Suprapubic skin (tissue), 4 donors: Measurements from ENCODE around the gene TMEM250. TPM values are rescaled to one million over a fixed set of nuclear protein-coding genes. Genes with fewer than 3 reads are reported as not detected.
"Not testable (repeated sequence)": the region's sequence is repeated elsewhere in the genome, so short reads cannot be mapped to it uniquely, and the experiment has no call there.

Experiments used
- DNase-seq, 2 donors: peaks; one replicate each; pipeline ENCODE4 v3.0.0-alpha.2; 2019; ENCODE audit warnings: low spot score in 2 of 2
- H3K27ac ChIP-seq: fragments of 200-600 bp; sonication (generic); one replicate; pipeline ENCODE4 v1.5.1; 2019
- H3K27me3 ChIP-seq: fragments of 200-600 bp; sonication (generic); one replicate; pipeline ENCODE4 v1.5.1; 2019
- H3K36me3 ChIP-seq: fragments of 200-600 bp; sonication (generic); one replicate; pipeline ENCODE4 v1.5.1; 2019
- H3K4me1 ChIP-seq: fragments of 200-600 bp; sonication (generic); one replicate; pipeline ENCODE4 v1.5.1; 2019
- H3K4me3 ChIP-seq: fragments of 200-600 bp; sonication (generic); one replicate; pipeline ENCODE4 v1.5.1; 2019; ENCODE audit warnings: mild to moderate bottlenecking
- H3K9me3 ChIP-seq: fragments of 200-600 bp; sonication (generic); one replicate; pipeline ENCODE4 v1.5.1; 2019
- EP300 ChIP-seq: sonication (generic); formaldehyde crosslinking; IDR thresholded peaks from one replicate; pipeline ENCODE4 v1.6.1; 2017; ENCODE audit warnings: antibody characterized with exemption
- POLR2A ChIP-seq, 2 donors: fragments of 450-650 bp; IDR thresholded peaks; one replicate each; pipeline ENCODE4 v1.6.1; 2017; ENCODE audit warnings: antibody characterized with exemption in 2 of 2, mild to moderate bottlenecking in 2 of 2, moderate library complexity in 2 of 2
- POLR2AphosphoS5 ChIP-seq, 3 donors: sonication (generic); formaldehyde crosslinking; IDR thresholded peaks; one replicate each; pipeline ENCODE4 v1.6.1; 2017; ENCODE audit warnings: antibody characterized with exemption in 3 of 3
- WGBS: methylation state at CpG from one replicate; pipeline ENCODE4 v1.1.5; 2018; 5-methylcytosine and 5-hydroxymethylcytosine counted together
- total RNA-seq, 4 donors: library from RNA; depleted of rRNA; stranded (reverse); fragments of >200 nt; gene quantifications; one replicate each; pipeline ENCODE4 v1.1.0, GENCODE V29; 2016
- TF ChIP-seq, protein P1 (sequence below), 2 donors: fragments of 200-600 bp in 1 of 2; fragments of 450-650 bp in 1 of 2; sonication (generic) in 1 of 2; IDR thresholded peaks; one replicate each; pipeline ENCODE4 v1.5.1; 2016 to 2019; ENCODE audit warnings: antibody characterized with exemption in 2 of 2, mild to moderate bottlenecking in 1 of 2, moderate library complexity in 1 of 2

TMEM250 gene
- total RNA-seq, 4 donors from 2014 or later: 37.0 to 66.9 (median 57.8) TPM

DNA sequence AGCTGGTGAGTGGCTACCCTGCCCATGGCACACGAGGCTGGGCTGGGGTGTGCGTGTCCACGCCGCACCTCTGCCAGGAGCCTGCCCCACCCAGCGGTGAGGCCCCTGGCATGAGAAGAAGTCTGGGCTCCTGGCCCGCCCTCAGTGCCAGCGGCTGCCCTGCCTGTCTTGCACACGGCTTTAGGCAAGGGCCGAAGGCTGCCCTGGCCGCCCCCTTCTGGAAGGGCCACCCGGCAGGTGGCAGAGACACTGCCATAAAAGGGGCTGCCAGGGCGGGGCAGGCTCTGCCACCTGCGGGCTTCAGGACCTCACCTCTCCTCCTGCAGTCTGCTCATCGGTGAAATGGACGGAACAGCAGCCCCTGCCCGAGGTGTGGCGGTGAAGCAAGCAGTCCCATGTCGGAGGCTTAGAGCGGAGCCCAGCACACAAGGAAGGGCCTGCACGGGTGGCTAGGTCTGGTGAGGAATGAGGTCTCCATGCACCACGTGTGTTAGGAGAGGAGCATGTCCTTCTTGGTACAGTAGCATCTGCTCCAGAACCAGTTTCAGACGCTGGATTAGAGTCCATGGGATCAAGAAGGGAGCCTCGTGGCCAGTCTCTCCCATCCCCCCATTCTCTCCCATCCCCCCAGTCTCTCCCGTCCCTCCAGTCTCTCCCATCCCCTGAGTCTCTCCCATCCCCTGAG, 34.8 kb upstream of the TMEM250 start:
- Histone ChIP-seq H3K4me1 (no peaks in the 10 kb centered on the region), H3K27ac (no peak overlapping the region), H3K27me3 (peaks cover 49% of the 10 kb centered on the region), H3K36me3 (no peaks in the 10 kb centered on the region), H3K9me3 (no peaks in the 10 kb centered on the region), H3K4me3 (no peak overlapping the region)
- TF ChIP-seq, protein P1, sequence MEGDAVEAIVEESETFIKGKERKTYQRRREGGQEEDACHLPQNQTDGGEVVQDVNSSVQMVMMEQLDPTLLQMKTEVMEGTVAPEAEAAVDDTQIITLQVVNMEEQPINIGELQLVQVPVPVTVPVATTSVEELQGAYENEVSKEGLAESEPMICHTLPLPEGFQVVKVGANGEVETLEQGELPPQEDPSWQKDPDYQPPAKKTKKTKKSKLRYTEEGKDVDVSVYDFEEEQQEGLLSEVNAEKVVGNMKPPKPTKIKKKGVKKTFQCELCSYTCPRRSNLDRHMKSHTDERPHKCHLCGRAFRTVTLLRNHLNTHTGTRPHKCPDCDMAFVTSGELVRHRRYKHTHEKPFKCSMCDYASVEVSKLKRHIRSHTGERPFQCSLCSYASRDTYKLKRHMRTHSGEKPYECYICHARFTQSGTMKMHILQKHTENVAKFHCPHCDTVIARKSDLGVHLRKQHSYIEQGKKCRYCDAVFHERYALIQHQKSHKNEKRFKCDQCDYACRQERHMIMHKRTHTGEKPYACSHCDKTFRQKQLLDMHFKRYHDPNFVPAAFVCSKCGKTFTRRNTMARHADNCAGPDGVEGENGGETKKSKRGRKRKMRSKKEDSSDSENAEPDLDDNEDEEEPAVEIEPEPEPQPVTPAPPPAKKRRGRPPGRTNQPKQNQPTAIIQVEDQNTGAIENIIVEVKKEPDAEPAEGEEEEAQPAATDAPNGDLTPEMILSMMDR (IDR thresholded peaks at IDR 0.05): no peak
- TF ChIP-seq POLR2AphosphoS5 (IDR thresholded peaks at IDR 0.05): no peak
- TF ChIP-seq POLR2A (IDR thresholded peaks at IDR 0.05): no peak
- TF ChIP-seq EP300: no peak
- WGBS: 46% methylated on average over 17 of the region's 24 CpGs
- DNase-seq: no peak

DNA sequence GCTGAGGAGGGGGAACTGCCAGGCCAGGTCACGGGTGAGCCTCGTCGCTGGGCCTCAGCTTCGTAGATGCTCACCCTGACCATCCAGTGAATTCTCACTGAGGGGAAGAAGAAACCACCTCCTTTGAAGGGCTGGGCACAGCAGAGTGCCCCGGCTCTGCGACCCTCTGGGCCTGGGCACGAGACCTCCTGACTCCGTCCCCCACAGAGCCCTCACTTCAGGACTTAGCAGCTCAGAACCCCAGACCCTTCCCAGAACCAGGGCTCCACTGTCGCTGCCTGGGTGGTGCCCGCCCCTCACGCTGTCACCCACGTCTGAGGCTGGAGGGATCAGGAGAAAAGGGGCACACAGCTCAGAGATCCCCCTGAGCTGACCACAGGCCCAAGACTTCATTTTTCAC, 34.3 kb upstream of the TMEM250 start:
- H3K36me3 ChIP-seq: no peaks in the 10 kb centered on the region
- no peak for DNase-seq
- WGBS: 89% methylated on average over 5 of the region's 12 CpGs
- H3K27me3 ChIP-seq: peaks cover 49% of the 10 kb centered on the region
- H3K27ac ChIP-seq: no peak overlapping the region
- TF ChIP-seq, protein P1 (IDR thresholded peaks at IDR 0.05): no peak
- no peak for TF ChIP-seq EP300
- TF ChIP-seq POLR2AphosphoS5 (IDR thresholded peaks at IDR 0.05): no peak
- no peak for TF ChIP-seq POLR2A (IDR thresholded peaks at IDR 0.05)
- H3K9me3 ChIP-seq: no peaks in the 10 kb centered on the region
- no peak overlapping the region for H3K4me3 ChIP-seq
- no peaks in the 10 kb centered on the region for H3K4me1 ChIP-seq

DNA sequence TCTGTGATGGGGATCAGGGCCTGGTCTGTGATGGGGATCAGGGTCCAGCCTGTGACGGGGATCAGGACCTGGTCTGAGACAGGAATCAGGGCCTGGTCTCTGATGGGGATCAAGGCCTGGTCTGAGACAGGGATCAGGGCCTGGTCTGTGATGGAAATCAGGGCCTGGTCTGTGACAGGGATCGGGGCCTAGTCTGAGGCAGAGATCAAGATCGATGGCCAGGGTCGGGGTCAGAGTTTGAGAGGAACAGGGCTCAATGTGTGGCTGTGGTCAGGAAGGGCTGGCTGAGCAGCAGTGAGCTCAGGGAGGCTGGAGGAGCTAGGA, 33.8 kb upstream of the TMEM250 start:
- Histone ChIP-seq H3K27ac (no peak overlapping the region), H3K27me3 (peaks cover 49% of the 10 kb centered on the region), H3K36me3 (no peaks in the 10 kb centered on the region), H3K4me3 (no peak overlapping the region), H3K9me3 (no peaks in the 10 kb centered on the region), H3K4me1 (no peaks in the 10 kb centered on the region)
- 88% methylated on average over 4 of the region's 4 CpGs for WGBS
- TF ChIP-seq, protein P1 (IDR thresholded peaks at IDR 0.05): no peak
- no peak for TF ChIP-seq POLR2A (IDR thresholded peaks at IDR 0.05)
- TF ChIP-seq EP300: no peak
- no peak for TF ChIP-seq POLR2AphosphoS5 (IDR thresholded peaks at IDR 0.05)
- no peak for DNase-seq

DNA sequence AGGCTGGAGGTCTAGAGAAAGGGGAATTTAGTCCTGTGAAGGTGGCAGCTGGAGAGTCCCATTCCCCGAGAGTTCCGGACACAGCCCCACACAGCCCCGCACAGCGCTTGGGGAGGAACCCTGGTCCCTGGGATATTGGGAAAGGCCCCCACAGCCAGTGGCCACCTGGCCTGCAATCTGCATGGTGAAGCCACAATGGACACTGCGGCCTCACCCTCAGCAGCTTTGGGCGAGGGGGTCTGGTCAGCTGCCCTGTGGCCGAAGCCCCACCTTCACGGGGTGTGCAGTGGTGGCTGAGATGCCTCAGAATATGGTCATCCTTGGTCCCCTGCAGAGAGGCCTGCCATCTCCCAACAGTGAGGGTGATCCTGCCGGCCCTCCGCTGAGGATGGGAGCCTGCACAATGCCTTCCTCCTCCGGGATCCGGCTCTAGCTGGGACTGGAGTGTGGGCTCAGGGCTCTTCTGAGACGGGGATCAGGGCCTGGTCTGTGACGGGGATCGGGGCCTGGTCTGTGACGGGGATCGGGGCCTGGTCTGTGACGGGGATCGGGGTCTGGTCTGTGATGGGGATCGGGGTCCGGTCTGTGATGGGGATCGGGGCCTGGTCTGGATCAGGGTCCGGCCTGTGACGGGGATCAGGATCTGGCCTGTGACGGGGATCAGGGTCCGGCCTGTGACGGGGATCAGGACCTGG, 33.3 kb upstream of the TMEM250 start:
- H3K4me1 ChIP-seq: no peaks in the 10 kb centered on the region
- no peaks in the 10 kb centered on the region for H3K36me3 ChIP-seq
- TF ChIP-seq EP300 (no peak), POLR2AphosphoS5 (IDR thresholded peaks at IDR 0.05) (no peak), POLR2A (IDR thresholded peaks at IDR 0.05) (no peak)
- TF ChIP-seq, protein P1 (IDR thresholded peaks at IDR 0.05): no peak
- no peak overlapping the region for H3K4me3 ChIP-seq
- H3K27me3 ChIP-seq: peaks cover 49% of the 10 kb centered on the region
- H3K9me3 ChIP-seq: no peaks in the 10 kb centered on the region
- H3K27ac ChIP-seq: no peak overlapping the region
- no peak for DNase-seq
- WGBS: 85% methylated on average over 19 of the region's 27 CpGs

DNA sequence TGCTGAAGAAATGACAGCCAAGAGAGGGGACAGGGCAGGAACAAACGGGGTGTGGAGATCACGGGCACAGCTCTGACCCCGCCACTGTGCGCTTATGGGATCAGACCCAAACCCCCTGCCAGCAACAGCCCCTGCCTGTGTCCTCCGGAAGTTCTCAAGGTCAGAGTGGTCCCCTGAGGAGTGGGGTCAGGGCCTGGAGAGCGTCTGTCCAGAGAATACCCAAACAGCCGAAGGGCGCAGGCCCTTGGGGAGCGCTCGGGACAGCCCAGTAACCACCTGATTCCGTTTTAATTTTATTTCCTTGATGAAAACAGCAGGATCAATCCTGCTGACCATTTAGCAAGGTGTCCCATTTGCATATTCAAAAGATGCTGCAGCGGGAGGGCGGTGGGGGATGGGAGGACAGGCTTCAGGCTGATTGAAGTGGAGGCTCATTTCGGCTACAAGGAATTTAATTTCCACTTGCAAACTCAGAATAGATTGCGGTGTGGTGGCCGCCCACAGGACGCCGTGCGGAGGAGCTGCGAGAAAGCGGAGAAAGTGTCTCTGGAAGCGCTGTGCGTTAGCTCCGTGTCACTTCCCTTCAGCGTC, 32.6 kb upstream of the TMEM250 start:
- Histone ChIP-seq H3K4me1 (no peaks in the 10 kb centered on the region), H3K36me3 (no peaks in the 10 kb centered on the region), H3K4me3 (no peak overlapping the region), H3K27ac (no peak overlapping the region), H3K9me3 (no peaks in the 10 kb centered on the region), H3K27me3 (peaks cover 49% of the 10 kb centered on the region)
- TF ChIP-seq, protein P1 (IDR thresholded peaks at IDR 0.05): no peak
- no peak for TF ChIP-seq POLR2AphosphoS5 (IDR thresholded peaks at IDR 0.05)
- TF ChIP-seq EP300: no peak
- TF ChIP-seq POLR2A (IDR thresholded peaks at IDR 0.05): no peak
- no peak for DNase-seq
- WGBS: 68% methylated on average over 25 of the region's 25 CpGs

DNA sequence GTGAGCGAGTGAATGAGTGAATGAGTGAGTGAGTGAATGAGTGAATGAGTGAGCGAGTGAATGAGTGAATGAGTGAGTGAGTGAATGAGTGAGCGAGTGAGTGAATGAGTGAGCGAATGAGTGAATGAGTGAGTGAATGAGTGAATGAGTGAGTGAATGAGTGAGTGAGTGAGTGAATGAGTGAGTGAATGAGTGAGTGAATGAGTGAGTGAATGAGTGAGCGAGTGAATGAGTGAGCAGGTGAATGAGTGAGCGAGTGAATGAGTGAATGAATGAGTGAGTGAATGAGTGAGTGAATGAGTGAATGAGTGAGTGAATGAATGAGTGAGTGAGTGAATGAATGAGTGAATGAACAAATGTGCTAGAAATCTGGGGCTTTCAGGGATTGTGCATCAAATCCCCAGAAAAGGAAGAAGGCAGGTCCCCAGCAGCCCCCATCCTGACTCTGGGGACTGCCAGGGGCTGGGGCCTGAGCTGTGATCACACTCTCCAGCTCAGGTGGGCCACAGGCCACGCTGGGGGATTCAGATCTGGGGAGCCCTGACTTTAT, 32.1 kb upstream of the TMEM250 start:
- not testable (repeated sequence) for H3K9me3 ChIP-seq, H3K36me3 ChIP-seq, H3K27ac ChIP-seq, DNase-seq, H3K4me1 ChIP-seq, H3K4me3 ChIP-seq
- 73% methylated on average over 7 of the region's 7 CpGs for WGBS
- H3K27me3 ChIP-seq: peaks cover 49% of the 10 kb centered on the region
